GM21619 (cell line): ENCODE data around the gene CHCHD3.

ENCODE experiments used
- ATAC-seq: cut with Tn5 transposase; IDR thresholded peaks from one replicate; pipeline ENCODE4 v1.9.1; 2021; ENCODE audit not compliant: unreplicated experiment

Gene CHCHD3

DNA sequence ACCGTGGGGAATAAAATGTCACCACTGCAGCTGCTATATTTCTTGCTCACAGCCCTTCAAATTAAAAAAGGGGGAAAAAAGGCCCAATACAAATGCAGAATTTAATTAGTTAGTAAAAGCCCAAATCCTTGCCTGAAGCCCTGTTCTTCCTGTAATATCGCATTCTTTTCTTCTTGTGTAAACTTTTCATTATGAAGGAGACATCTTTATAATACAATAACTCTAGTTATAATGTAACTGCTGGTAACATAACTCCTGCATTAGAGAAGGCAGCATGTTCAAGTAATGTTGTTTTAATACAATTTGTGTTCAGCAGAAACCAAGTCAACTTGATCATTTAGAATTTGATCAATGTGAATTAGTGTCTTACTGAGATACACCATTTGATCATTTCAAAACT is 250.9 kb downstream of the CHCHD3 start:
- ATAC-seq: no peak

- ATAC-seq: no peak
Measured at GRCh38 chr7:132828502-132828901, 253.4 kb downstream of the CHCHD3 start.

GRCh38 chr7:132825932-132826835 is 255.7 kb downstream of the CHCHD3 start:
- ATAC-seq: no peak

- ATAC-seq: no peak
Measured at GRCh38 chr7:132825222-132825621, 256.7 kb downstream of the CHCHD3 start.

DNA sequence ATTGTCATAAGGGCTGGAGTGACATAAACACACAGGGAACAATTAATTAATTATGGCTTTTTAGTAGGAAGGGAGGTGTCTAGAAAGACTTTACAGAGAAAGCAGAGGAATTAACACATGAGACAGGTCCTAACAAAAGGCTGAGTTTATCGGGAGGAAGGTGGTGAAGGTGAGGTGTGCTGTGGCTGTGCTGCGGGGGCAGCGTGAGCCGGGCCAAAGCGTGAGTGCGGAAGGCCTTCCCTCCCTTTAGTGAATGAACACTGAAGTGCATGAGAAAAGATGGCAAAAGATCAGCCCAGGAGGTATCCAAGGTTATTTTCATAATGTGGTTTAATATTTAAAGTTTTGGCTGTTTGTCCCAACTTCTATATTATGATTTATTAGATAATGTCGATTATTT is 262.2 kb downstream of the CHCHD3 start:
- ATAC-seq: no peak

GRCh38 chr7:132817949-132818348 is 263.9 kb downstream of the CHCHD3 start:
- ATAC-seq: no peak

GRCh38 chr7:132815696-132816311 is 266.1 kb downstream of the CHCHD3 start:
- ATAC-seq: no peak

DNA sequence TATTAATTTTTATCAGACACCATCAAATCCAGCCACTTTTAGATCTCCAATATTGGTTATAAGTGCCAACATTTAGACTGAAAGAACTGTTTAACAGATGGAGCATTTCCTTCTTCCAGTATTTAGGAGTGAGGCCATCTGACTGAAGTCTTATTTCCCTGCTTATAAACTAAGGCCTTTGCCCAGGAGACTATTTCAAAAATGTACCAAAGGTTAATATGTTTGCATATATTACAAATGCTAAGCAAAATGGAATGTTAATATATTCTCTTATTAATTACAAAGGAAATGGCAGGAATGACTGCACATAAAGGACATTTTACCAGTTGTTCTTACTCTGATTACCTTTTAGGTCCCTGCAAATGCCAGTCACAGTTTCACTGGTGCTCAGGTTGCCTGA is 266.8 kb downstream of the CHCHD3 start:
- no peak for ATAC-seq

DNA sequence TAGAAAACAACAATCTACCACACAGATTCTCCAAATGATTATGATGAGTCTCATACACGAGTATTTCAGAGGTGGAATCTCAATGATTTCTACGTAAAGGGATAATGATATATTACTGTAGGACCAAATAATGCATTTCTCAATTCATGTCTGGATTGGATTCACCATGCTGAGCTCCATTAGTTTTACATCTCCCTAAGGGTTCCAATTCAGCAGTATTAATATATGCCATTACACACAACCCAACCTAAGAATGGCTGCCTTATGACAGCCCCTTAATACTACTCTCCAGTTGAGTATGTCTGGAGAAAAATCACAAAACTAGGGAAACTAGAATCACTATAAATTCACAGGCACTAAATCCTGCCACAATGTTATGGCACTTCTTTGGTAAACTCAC is 271.3 kb downstream of the CHCHD3 start:
- ATAC-seq: no peak

DNA sequence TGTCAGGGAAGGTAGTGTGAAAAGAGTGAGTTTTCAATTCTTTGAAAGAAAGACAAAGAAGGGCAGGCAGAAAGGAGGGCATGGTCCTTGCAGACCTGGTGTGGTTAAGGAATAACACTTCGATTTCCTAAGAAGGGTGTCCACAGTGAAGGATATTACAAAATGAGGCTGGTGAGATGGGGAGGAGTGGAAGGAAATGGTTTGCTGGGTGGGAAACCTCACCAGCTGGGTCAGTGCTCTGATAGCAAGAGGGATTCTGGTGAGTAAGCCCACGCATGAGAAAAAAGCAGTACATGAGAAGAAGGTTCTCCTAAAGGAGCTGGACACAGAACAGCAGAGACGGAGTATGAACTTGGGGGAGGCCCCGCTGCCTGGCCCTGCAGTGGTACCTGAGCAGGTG is 275.1 kb downstream of the CHCHD3 start:
- no peak for ATAC-seq

GRCh38 chr7:132805766-132806165 is 276.1 kb downstream of the CHCHD3 start:
- ATAC-seq: no peak

GRCh38 chr7:132804849-132805485 is 276.9 kb downstream of the CHCHD3 start:
- no peak for ATAC-seq

DNA sequence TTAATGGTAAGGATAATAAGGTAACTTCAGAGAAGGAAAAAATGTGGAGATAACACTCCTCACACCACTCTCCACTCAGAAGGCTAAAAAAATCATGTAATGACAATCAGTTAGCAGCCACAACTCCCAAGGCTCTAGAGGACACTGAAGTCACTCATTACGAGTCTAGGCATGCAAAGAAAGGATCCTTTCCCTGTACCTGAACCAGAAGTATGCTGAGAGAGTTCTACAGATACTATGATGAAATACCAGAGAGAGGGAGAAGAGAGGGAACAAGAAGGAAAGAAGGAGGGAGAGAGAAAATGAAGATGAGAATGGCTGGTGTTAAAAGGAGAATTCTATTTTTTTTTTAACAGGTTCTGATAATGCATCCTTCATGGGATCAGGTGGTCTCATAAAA is 281.4 kb downstream of the CHCHD3 start:
- ATAC-seq: no peak

GRCh38 chr7:132799081-132799413 is 282.8 kb downstream of the CHCHD3 start:
- no peak for ATAC-seq

DNA sequence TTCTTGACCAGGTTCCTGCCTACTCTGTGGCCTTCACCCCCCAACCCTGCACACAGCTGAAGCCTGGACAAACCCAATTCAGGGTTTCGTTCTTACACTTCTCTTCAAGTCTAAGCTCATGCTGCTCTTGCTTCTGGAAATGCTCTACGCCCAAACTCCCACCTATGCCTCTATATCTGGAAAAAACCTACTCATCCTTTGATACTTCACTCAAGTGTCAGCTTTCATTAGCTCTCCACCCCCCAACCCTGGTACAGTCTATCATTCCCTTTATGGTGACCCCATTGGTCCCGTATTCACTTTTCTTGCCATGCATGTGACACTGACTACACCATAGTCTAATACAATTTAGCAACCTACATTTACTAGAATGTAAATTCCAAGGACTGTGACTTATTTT is 284.7 kb downstream of the CHCHD3 start:
- ATAC-seq: no peak

GRCh38 chr7:132793474-132793873 is 288.4 kb downstream of the CHCHD3 start:
- ATAC-seq: no peak

GRCh38 chr7:132791036-132791435 is 290.9 kb downstream of the CHCHD3 start:
- ATAC-seq: no peak

DNA sequence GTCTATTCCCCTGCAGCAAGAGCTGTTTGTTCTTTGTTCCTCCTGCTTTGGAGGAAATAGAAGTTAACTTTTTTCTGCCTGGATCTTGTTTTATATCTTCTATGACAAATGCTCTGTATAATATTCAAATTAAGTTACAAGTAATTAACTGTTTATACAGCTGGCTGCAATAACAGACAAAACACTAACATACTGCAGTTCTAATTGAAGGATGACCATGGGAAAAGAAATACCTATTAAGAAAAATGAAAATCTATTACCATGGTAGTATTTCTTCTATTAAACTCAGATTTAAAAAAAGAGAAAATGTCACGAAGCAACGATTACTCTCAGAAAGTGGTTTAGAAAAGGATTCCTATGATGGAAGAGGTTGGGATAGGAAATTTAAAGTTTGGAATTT is 291.8 kb downstream of the CHCHD3 start:
- ATAC-seq: no peak

GRCh38 chr7:132789281-132789680 is 292.6 kb downstream of the CHCHD3 start:
- ATAC-seq: no peak

DNA sequence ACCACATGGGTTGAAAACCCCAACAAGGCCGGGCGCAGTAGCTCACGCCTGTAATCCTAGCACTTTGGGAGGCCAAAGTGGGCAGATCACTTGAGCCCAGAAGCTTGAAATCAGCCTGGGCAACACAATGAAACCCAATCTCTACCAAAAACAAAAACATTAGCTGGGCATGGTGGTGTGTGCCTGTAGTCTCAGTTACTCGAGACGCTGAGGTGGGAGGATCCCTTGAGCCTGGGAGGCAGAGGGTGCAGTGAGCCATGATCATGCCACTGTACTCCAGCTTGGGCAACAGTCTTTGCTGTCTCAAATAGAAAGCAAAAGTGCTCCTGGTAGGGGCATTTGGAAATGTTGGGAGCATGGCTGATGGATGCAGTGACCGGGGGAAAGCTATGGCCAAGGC is 296.0 kb downstream of the CHCHD3 start:
- ATAC-seq: no peak

- no peak for ATAC-seq
Measured at GRCh38 chr7:132784406-132784805, 297.5 kb downstream of the CHCHD3 start.

DNA sequence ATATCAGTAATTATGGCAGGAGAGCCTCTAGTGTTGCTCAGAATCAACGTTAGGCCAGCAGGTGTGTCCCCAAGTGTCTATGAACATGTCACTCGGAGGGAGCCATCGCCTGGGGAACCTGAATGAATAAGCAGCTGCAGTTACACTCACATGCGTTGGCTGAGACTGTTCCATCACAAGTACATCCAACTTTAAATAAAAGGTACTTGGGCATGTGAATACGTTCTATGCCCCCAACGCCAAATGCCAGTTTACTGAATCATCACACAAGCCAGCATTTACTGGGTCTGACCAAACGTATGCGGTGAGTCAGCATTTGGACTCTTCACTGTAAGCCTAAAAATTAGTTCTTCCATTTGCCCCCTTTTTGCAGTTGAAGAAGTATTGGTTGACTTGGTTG is 298.1 kb downstream of the CHCHD3 start:
- no peak for ATAC-seq
